Retinal pigment epithelial cell (primary cell): ENCODE data around the gene KRTAP5-3.
"Not testable (repeated sequence)": the region's sequence is repeated elsewhere in the genome, so short reads cannot be mapped to it uniquely, and the experiment has no call there.

Experiments used
- DNase-seq: peaks from one replicate; pipeline ENCODE4 v3.0.0-alpha.2; 2010; ENCODE audit warnings: low read depth
- H3K4me3 ChIP-seq: 2 replicates; pipeline ENCODE4 v1.5.1; 2011; ENCODE audit warnings: mild to moderate bottlenecking, low read length, control low read depth, moderate library complexity
- CTCF ChIP-seq: conservative IDR thresholded peaks from 2 replicates; pipeline ENCODE4 v1.5.1; 2011; ENCODE audit warnings: low read depth, low read length, control low read depth, inconsistent platforms

Gene KRTAP5-3

GRCh38 chr11:1628506-1629325 lies 20.5 kb upstream of the KRTAP5-3 start:
- DNase-seq, result no peak
- peak; percentile 95 for TF ChIP-seq CTCF
- H3K4me3 ChIP-seq, result no peak overlapping the region

- H3K4me3 ChIP-seq, result no peak overlapping the region
- no peak for TF ChIP-seq CTCF
- no peak for DNase-seq
These were observed 17.3 kb upstream of the KRTAP5-3 start for GRCh38 chr11:1625541-1625940.

GRCh38 chr11:1624621-1625020 lies 16.4 kb upstream of the KRTAP5-3 start:
- DNase-seq, result no peak
- no peak overlapping the region for H3K4me3 ChIP-seq
- no peak for TF ChIP-seq CTCF

GRCh38 chr11:1623716-1624115 lies 15.5 kb upstream of the KRTAP5-3 start:
- no peak overlapping the region for H3K4me3 ChIP-seq
- no peak for DNase-seq
- TF ChIP-seq CTCF, result no peak

- DNase-seq, result no peak
- TF ChIP-seq CTCF, result no peak
- no peak within 1 kb of the TSS for H3K4me3 ChIP-seq
These were observed 13.8 kb upstream of the KRTAP5-3 start, which contains the start of gene KRTAP5-4 for GRCh38 chr11:1622086-1622485. Gene KRTAP5-4, minus strand, starts transcription at chr11:1622138. Its CDS starts 45 bp downstream, at chr11:1622093.

GRCh38 chr11:1619449-1619848 lies 11.2 kb upstream of the KRTAP5-3 start:
- no peak for DNase-seq
- no peak overlapping the region for H3K4me3 ChIP-seq
- no peak for TF ChIP-seq CTCF

GRCh38 chr11:1618231-1618630 lies 10.0 kb upstream of the KRTAP5-3 start:
- TF ChIP-seq CTCF, result no peak
- DNase-seq, result no peak
- H3K4me3 ChIP-seq, result no peak overlapping the region

- H3K4me3 ChIP-seq, DNase-seq: not testable (repeated sequence)
These were observed 362 bp downstream of the KRTAP5-3 start for GRCh38 chr11:1607901-1608300.

GRCh38 chr11:1607156-1607845 lies 962 bp downstream of the KRTAP5-3 start:
- H3K4me3 ChIP-seq, DNase-seq: not testable (repeated sequence)

- H3K4me3 ChIP-seq, DNase-seq: not testable (repeated sequence)
These were observed 2.3 kb downstream of the KRTAP5-3 start for GRCh38 chr11:1605923-1606322.
